C4-2B (cell line): ENCODE data around the gene TMEM17.
"Not testable (repeated sequence)": the region's sequence is repeated elsewhere in the genome, so short reads cannot be mapped to it uniquely, and the experiment has no call there.

Experiments used
- H3K27ac ChIP-seq: fragments of 450-650 bp; 2 replicates; pipeline ENCODE4 v1.5.1; 2017
- CTCF ChIP-seq: fragments of 450-650 bp; conservative IDR thresholded peaks from 2 replicates; pipeline ENCODE4 v1.5.1; 2017; ENCODE audit warnings: mild to moderate bottlenecking
- ZFX ChIP-seq: fragments of 450-650 bp; IDR thresholded peaks from 2 replicates; pipeline ENCODE4 v1.6.1; 2017

The TMEM17 gene

GRCh38 chr2:62539606-62540407 lies 33.8 kb upstream of the TMEM17 start:
- H3K27ac ChIP-seq = no peak overlapping the region
- TF ChIP-seq ZFX (no peak), CTCF (no peak)

- TF ChIP-seq CTCF (no peak), ZFX (no peak)
- no peak overlapping the region for H3K27ac ChIP-seq
Measured at GRCh38 chr2:62538756-62539155, 32.8 kb upstream of the TMEM17 start.

GRCh38 chr2:62537814-62538213 lies 31.8 kb upstream of the TMEM17 start:
- TF ChIP-seq ZFX = no peak
- TF ChIP-seq CTCF = no peak
- H3K27ac ChIP-seq = no peak overlapping the region

- H3K27ac ChIP-seq = no peak overlapping the region
- TF ChIP-seq ZFX (no peak), CTCF (no peak)
Measured at GRCh38 chr2:62536873-62537547, 31.0 kb upstream of the TMEM17 start.

GRCh38 chr2:62535521-62535920 lies 29.5 kb upstream of the TMEM17 start:
- H3K27ac ChIP-seq = not testable (repeated sequence)

- no peak overlapping the region for H3K27ac ChIP-seq
- TF ChIP-seq CTCF (no peak), ZFX (no peak)
Measured at GRCh38 chr2:62531594-62531993, 25.6 kb upstream of the TMEM17 start.

GRCh38 chr2:62529758-62530157 lies 23.8 kb upstream of the TMEM17 start:
- H3K27ac ChIP-seq = no peak overlapping the region
- TF ChIP-seq ZFX = no peak
- TF ChIP-seq CTCF = no peak
